ENCODE data around the gene SLC6A18.
A peak's percentile ranks its signal among the peaks of the same experiment; 100 is the strongest.
"Not testable (repeated sequence)": the region's sequence is repeated elsewhere in the genome, so short reads cannot be mapped to it uniquely, and the experiment has no call there.

SLC6A18 gene

GRCh38 chr5:1254196-1254595 lies 29.0 kb downstream of the SLC6A18 start:
- no peak for DNase-seq (ENCODE audit: low read depth in 2 of 2)

DNA sequence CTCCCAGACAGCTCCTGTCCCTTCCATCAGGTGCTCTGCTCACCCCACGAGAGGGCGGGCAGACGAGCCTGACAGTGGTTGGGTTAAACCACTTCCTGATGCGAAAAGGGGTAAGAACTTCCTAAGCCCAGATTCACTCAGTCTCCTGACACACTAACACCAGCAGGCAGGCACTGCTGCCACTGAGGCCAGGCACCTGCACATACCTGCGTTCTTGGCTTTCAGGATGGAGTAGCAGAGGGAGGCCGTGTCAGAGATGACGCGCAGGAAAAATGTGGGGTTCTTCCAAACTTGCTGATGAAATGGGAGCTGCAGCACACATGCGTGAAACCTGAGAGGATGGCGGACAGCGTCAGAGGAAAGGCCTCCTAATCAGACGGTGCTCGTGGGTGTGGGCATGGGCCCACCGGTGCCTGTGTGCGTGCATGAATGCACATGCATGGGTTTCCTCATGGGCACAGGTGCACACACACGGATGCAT lies 29.9 kb downstream of the SLC6A18 start:
- no peak for DNase-seq (ENCODE audit: low read depth in 2 of 2)

DNA sequence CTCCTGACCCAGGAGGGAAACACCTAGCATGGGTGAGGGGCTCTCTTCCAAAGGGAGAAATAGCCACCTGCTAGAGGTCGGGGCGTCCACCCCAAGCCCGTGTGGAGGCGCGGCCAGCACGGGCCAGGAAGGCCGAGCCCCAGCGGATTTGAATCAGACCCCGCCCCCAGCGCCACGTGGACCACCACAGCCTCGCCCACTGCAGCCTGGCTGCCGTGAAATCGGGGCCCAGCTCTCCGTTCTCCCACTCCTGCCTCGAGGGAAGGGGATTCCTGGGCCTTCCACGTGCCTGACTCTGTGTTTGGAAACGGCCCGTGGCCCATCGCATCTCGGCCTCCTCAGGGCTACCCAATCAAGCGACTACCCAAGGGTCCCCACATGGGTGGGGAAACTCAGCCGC lies 31.6 kb downstream of the SLC6A18 start:
- DNase-seq (ENCODE audit: low read depth in 2 of 2): no peak

GRCh38 chr5:1257363-1257762 lies 32.2 kb downstream of the SLC6A18 start:
- no peak for DNase-seq (ENCODE audit: low read depth in 2 of 2)

DNA sequence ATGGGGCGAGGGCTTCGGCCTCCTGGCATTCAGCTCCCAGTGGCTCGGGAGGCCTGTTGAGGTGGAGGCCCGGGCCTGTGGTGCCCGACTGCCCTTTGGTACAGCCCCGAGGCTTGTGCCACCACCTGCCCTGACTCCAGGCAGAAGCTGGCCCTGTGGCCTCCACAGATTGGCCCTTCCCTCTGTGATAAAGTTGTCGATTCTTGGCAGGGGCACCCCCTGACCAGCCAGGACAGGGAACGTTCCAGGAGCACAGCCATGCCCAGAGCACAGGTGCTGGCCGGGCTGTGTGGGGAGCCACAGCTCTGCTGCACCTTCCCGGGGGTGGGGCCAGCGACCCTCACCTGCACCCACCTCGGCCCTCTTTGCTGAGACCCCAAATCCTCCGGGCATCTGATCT lies 32.7 kb downstream of the SLC6A18 start:
- no peak for DNase-seq (ENCODE audit: low read depth in 2 of 2)

DNA sequence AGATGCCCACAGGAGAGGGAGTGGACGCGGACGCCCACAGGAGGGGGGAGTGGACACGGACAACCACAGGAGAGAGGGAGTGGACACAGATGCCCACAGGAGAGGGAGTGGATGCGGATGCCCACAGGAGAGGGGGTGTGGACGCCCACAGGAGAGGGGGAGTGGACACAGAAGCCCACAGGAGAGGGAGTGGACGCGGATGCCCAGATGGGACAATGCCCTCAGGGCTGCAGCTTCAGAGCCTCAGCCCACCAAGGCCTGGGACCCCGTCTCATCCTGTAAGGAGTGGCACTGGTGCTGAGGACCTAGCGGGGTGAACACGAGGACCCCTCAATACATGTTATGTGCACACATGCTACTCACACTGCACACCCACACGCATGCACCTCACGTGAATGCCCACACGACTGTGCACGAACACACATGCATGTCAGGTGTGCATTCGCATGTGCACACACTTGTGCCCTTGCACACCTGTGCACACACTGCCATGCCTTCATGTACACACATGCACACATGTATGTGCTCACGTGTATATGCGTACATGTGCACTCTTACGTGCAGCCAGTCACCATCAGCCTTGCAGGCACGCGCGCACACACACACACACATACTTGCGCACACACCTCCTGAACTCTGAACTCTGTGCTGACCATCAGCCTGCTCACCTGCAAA lies 34.8 kb downstream of the SLC6A18 start:
- no peak for DNase-seq (ENCODE audit: low read depth in 2 of 2)

DNA sequence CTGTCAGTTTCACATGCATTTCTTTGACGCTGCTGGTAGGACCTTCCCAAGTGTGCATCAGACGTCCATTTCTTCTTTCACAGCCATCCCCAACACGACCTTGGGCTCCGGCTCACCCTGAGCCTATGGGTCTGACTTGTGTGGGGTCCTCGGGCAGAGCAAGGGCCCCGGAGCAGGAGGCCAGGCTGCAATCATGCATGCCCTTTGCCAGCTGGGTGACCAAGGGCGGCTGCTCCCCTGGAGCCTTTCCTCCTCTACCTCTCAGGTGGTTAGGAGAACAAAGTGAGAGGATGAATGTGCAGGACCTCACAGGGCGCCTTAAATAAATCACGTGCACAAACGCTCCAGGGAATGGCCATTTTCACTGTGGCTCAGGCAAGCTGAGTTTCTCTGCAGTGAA lies 36.5 kb downstream of the SLC6A18 start:
- DNase-seq (ENCODE audit: low read depth in 2 of 2): no peak

DNA sequence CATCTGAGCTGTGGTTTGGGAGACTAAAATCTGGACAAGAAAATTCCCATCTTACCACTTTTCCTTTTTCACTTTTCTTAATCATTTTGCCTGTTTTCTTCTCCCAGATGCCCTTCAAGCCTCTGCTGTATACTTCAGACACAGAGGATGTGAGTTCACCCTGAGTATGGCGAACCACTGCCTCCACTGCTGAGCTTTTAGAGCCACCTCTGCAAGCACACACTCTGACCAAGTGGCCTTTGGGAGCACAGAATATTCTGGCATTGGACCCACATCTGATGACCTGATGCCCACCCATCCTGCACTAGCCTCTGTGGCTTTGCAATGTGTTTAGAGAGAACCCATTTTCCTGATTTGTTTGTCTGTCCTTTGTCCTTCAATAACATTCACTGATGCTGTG lies 37.2 kb downstream of the SLC6A18 start:
- no peak for DNase-seq (ENCODE audit: low read depth in 2 of 2)

GRCh38 chr5:1264211-1264610 lies 39.0 kb downstream of the SLC6A18 start:
- DNase-seq (ENCODE audit: low read depth in 2 of 2): no peak

DNA sequence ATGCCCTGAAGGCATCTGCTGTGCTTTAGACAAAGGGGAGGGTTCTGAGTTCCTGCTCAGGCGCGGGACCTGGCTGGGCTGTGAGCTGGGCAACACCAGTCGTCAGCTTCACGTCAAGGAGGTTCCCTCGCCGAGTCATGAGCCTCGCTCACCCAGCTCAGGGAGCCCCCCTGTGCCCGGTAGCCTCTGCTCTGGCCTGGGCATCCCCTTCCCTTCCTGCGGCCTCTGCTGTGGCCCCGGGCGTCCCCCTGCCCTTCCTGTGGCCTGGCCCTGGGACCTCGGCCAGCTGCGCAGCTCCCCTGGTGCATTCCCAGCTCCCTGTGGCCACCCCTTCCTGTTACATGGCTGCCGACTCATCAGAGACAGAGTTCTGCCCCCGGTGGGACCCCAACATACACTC lies 39.8 kb downstream of the SLC6A18 start:
- DNase-seq (ENCODE audit: low read depth in 2 of 2): no peak

DNA sequence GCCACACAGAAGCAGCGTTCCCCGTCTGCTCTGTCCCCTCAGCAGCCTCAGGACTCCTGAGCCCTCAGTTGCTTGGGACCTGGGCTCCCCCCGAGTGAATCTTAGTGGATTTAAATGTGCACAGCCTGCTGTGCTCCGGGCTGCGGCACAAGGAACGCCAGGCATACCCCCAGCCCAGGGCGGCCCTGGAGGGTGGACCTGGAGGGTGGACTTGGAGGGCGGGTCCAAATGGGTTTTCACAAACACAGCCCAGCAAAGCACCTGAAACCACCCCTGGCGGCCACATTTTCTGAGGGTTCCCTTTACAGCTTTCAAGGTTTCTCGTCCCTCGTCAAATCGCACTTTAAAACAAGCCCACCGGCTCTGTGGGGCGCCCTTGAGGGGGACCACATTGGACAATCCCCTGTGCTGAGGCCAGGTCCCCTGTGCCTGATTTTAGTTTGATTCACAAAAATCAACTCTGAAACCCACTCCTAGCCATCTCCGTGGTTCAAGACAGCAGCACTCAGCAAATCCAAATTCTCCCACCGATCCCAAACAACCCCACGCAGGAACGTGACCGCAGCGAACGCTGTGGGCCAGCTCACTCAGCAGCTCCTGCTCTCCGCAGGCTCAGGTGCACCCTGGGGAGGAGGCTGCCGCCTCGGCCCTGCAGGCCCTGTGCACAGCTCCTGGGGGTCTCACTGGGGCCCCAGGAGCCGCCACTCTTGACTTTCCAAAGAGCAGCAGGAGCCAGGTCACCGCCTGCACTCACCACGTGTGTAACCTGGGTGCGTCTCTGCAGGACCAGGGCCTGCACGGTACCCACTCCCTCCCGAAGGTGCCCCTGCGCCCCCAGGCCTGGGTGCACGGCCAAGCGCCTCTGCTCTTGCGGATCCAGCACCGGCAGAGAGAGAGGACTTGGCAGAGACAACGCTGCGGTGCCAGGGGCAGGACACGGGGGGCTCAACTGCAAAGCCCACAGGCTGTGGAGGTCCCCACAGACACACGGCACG lies 40.6 kb downstream of the SLC6A18 start:
- DNase-seq (ENCODE audit: low read depth in 2 of 2): no peak

GRCh38 chr5:1266791-1267190 lies 41.6 kb downstream of the SLC6A18 start:
- DNase-seq (ENCODE audit: low read depth in 2 of 2): no peak

DNA sequence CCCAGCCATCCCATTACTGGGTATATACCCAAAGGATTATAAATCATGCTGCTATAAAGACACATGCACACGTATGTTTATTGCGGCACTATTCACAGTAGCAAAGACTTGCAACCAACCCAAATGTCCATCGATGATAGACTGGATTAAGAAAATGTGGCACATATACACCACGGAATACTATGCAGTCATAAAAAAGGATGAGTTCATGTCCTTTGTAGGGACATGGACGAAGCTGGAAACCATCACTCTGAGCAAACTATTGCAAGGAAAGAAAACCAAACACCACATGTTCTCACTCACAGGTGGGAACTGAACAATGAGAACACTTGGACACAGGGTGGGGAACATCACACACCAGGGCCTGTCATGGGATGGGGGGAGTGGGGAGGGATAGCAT lies 42.3 kb downstream of the SLC6A18 start:
- not testable (repeated sequence) for DNase-seq (ENCODE audit: low read depth in 2 of 2)

GRCh38 chr5:1268056-1268455 lies 42.9 kb downstream of the SLC6A18 start:
- no peak for DNase-seq (ENCODE audit: low read depth in 2 of 2)

DNA sequence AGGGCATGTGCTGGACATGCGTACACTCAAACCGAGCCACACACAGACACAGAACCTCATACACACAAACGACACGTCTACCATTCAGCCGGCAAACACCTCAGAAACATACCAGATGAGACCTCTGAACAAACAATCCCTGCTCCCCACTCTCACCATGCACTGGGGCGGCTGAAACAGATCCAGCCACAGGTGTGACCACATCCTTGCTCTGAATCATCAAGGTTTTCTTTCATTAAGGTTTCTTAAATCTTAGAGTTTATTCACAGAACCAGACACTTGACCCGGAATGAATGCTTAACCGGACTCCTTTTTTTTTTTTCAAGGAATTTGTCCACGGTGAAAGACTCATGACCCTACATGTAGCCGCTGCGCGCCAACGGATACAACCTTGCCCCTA lies 43.5 kb downstream of the SLC6A18 start:
- peak in 1 of 2 donors; percentile 23 for DNase-seq (ENCODE audit: low read depth in 2 of 2)

- no peak for DNase-seq (ENCODE audit: low read depth in 2 of 2)
These were observed 45.2 kb downstream of the SLC6A18 start for GRCh38 chr5:1270426-1270825.

DNA sequence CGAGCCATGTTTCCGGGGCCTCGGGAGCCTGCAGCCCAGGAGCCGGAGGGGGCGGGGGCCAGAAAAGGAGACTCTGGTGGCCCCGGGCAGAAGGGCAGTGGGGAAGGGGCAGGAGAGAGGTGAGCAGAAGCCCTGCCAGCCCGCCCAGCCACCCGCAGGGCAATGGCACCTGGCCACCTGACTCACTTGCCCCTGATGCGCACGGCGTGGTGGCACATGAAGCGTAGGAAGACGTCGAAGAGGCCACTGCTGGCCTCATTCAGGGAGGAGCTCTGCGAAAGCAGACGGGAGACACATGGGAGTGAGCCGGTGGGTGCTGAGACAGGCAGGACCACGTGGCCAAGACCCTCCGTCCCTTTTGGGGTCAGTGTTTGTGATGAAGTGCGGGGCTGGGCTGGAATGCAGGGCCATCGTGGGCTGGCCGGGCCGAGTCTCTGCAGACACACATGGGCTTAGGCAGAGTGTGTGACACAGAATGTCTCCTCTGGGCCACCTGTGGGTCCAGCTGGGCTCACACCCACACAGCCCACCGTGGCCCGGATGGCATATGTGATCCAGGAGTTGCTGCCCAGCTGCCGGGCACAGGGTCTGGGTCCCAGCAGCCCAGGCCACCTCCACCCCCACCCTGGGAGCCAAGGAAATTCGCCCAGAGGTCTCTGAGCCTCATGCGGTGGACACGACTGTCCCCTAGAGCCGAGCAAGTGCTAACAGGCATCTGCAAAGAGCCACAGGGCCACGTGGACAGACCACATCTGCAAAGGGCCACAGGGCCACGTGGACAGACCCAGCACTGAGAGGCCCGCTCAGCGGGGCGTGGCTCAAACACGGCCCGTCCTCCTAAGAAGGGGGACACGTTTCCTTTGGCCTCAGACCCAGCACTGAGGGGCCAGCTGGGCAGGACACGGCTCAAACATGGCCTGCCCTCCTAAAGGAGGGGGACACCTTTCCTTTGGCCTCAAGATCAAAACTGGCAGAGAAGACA lies 46.0 kb downstream of the SLC6A18 start:
- DNase-seq (ENCODE audit: low read depth in 2 of 2): no peak

GRCh38 chr5:1272201-1272600 lies 47.0 kb downstream of the SLC6A18 start:
- DNase-seq (ENCODE audit: low read depth in 2 of 2): no peak

DNA sequence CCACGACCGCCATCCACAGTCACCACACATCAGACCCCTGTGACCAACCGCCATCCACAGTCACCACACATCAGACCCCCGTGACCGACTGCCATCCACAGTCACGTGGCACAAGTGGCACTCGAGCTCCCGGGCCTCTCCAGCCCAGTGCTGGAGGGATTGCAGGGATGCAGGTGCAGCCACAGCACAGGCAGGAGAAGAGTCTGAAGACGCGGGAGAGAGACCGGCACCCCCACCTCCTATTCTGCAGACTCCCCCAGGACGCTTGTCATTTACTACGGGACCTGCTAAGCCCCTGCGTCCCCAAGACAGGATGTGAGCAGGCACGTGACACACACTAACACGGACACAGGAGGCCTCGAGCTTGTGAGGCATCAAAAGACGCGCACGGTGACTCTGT lies 48.6 kb downstream of the SLC6A18 start:
- DNase-seq (ENCODE audit: low read depth in 2 of 2): no peak

DNA sequence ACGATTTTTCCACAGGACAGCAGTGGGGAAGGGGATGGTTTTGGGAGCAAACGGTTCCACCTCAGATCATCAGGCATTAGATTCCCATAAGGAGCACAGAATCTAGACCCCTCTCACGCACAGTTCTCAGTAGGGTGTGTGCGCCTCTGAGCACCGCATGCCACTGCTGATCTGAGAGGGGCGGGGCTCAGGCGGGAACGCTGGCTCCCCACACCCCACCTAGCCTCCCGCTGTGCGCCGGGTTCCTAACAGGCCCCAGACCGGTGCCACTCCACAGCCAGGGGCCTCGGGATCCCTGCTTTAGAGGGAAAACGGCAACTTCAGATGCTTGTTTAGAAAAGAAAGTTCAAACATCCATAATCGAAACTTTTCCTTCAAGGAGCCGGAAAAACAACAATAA lies 49.3 kb downstream of the SLC6A18 start:
- DNase-seq (ENCODE audit: low read depth in 2 of 2): no peak

Data from stimulated activated CD8-positive, alpha-beta memory T cell treated with anti-CD3 and anti-CD28 coated beads, Interleukin-15, amount 100 ng/mL, for 4 hours (primary cell).